ENCODE results near the gene CACNA1C.

CACNA1C gene

GRCh38 chr12:2328661-2329060 is 275.9 kb downstream of the CACNA1C start:
- DNase-seq, result no peak

GRCh38 chr12:2329661-2330210 is 276.9 kb downstream of the CACNA1C start:
- peak; percentile 33 to 89 for DNase-seq

- DNase-seq, result no peak
Measured at GRCh38 chr12:2332236-2332635, 279.4 kb downstream of the CACNA1C start.

DNA sequence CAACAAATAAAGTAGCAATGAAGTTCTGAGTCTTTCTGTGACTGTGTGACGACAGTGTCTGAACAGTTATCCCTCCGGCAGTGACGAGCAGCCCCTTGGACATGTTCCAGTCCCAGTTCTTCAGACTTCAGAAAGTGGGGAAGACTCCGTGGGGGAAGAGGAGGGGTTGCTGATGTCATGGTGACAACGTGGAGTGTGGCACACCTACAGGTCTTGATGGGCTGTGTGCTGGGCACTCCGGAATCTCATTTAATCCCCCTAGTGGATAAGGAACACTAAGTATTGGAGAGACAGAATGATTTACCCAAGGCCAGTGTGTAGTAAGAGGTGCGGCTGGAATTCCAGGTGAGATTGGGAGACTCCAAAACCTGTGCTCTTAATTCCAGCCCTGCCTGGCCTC is 280.2 kb downstream of the CACNA1C start:
- DNase-seq, result no peak

DNA sequence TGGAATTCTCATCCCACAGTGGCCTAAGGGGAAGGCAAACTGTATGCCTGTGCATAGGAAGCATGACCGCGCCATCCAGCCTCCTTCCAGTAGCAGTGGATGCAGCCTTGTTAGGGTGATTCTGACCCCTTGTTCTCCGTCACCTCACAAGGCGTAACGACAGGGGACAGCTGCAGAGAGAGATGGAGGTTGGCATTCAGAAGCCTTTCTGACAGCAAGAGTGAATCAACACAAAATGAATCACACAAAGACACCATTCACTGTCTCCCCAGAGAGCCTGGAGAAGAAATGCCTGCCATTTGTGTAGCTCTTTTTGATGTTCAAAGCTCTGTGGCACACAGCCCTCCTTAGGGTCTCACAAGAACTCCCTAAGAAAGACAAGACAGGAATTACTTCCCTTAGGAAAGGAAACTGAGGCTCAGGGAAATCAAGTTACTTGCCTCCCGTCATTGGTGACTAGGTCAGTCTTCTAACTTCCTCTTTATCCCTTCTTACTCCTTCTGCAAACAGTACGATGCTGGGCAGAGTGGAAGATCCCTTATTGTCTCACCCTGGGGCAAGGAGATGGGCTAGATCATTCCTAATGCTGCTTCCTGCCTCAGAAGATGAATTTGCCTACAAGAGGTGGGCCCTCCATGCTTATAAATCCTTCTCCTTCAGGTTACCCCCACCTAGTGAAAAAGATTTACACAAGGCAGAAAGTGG is 280.9 kb downstream of the CACNA1C start:
- no peak for DNase-seq

DNA sequence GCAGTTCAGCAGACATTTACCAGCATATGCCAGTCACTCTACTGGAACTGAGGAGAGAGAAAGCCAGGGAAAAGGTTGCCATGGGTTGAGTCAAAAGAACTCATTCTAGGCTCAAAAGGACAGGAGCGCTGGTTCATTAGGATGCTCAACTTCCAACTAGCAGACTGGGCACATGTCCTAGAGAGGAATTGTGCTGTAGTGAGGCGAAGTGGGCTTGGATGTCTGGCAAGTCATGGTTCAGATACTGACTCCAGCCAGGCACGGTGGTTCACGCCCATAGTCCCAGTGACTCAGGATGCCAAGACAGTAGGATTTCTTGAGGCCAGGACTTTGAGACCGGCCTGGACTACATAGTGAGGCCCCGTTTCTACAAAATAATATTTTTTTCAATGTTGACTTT is 281.5 kb downstream of the CACNA1C start:
- no peak for DNase-seq

GRCh38 chr12:2334689-2335088 is 281.9 kb downstream of the CACNA1C start:
- DNase-seq, result no peak

DNA sequence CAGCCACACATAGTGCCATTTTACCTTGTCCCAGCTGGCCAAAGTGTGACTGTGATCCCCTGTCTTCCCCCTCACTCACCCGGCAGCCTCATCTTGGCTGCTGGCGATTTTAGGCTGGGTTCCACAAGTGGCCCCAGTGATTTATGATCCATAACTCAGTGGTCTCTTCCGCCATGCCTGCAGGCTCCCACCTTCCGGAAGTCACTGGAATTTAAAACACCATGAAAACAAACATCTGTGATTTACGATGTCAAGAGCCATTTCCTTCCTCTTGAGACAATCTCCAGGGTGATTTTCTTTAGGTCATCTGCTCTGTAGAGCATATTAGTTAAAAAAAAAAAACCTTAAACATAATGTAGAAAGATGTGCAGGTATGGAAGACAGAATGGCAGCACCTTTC is 282.3 kb downstream of the CACNA1C start:
- no peak for DNase-seq

DNA sequence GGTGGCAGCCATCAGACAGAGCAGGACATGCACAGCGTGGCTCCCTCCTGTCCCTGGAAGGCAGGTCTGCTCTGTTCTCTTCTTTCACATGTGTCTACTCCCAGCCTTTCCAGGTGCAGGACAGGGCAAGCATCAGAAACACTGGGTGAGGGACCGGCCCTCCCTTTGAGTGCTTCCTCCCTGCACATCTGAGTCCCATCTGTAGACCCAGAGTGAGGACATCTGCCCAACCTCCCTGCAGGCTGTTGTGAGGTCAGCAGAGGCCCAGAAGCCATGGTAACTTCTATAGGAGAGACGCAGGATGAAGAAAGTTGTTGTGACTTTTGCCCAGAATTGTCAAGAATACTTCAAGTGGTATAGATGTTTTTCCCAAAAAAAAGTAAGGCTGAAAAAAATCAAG is 282.7 kb downstream of the CACNA1C start:
- DNase-seq, result no peak

DNA sequence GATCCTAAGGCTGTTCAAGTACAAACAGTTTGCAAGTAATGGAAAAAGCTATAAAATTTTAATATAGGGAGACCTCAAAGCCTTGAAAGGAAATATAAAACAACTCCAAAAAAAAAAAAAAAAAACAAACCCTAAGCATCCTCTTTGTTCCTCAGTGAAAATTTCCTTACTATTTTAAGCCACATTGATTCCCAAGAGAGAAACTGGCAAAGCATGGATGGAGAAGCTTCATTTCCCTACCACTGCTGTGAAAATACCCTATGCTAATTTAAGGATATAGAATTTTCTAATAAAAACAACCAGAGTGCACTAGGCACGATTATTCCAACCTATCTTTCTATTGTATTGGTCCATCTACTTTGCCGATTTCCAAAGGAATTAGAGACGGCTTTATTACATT is 283.1 kb downstream of the CACNA1C start:
- DNase-seq, result no peak

DNA sequence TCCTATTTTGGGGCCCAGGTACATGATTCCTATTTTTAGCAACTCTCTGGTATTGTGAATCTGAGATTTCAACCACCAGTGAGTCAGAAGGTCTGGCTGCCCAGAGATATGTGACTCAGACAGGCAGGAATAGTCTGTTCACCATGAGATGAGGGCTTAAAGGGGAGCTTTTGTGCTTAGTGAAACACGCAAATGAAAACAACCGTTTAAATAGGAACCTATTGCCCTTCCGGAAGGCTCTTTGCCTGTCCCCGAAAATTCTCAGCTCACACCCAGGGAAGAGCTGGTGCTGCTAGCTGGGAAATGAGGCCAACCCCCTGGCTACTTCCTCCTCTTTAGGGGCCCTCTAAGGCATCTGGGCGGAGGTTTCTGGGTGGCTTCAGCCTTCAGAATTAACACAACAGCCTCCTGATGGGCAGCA is 283.6 kb downstream of the CACNA1C start:
- DNase-seq, result no peak

- DNase-seq, result no peak
Measured at GRCh38 chr12:2337031-2338010, 284.5 kb downstream of the CACNA1C start.

DNA sequence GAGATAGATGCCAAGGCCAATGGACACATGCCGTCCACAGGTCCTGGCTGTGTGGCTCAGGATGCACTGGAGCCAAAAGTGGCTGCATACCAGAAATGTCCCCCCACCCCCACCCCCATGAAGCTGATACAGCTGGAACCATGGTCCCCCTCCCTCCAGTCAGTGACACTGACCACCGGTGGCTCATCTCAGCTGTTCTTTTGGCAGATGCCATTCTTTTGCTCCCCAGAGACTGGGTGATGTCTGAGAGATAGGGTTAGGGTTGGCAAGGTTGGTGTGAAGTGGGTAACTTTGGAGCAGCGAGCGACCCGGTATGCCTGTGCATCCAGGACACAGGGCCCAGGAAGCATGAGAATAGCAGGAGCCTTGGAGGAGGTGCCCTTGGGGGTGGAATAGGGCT is 285.6 kb downstream of the CACNA1C start:
- DNase-seq, result no peak

GRCh38 chr12:2338991-2339431 is 286.2 kb downstream of the CACNA1C start:
- DNase-seq, result no peak

DNA sequence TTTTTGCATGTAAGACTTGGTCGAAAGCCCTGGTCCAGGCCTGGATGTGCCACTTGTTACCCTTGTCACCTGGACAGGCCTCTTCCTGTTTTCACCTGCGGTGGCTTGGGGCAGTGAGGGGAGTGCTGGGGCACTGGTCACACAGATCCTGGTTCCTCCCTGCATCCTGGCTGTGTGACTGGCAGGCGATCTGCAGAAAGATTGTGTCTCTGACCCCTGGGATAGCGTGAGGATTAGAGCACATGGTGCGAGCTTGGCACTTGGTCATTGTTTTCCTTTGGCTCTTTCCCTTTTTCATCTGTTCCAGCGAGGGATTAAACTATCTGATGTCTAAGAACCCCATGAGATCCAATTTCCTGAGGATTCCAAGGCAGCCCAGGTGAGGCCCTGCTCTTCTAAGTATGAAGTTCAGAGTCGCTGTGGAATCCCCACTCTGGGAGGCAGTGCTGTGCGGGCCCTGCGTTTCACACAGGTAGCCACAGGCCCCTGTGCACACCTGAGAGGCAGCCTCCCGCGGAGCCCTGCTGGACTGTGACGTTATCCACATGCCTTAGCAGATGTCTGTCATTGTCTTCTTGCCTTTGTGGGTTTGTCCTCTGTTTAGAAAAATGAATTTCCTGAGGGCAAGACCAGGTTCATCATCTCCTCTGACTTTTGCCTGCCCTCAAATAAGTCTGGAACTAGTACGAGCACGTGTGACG is 288.4 kb downstream of the CACNA1C start:
- DNase-seq, result no peak

- no peak for DNase-seq
Measured at GRCh38 chr12:2341871-2342270, 289.1 kb downstream of the CACNA1C start.

DNA sequence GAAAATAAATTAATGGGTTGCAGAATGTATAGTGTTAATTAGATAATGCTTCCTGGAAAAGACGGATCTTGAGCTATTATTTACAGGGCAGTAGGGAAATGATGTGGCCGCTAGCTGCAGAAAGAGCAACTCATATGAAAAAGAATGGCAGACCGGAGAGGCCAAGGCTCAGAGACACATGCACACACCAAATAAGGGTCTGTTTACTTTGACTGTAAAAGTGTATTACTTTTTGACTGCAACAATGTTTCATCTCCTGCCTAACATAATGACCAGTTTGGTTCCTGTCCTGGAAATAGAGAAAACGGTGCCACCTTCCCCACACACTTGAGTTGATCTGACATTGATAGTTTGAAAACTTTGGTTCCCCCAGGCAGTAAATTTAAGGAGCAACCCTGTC is 290.9 kb downstream of the CACNA1C start:
- DNase-seq, result no peak

GRCh38 chr12:2344476-2344875 is 291.7 kb downstream of the CACNA1C start:
- no peak for DNase-seq

DNA sequence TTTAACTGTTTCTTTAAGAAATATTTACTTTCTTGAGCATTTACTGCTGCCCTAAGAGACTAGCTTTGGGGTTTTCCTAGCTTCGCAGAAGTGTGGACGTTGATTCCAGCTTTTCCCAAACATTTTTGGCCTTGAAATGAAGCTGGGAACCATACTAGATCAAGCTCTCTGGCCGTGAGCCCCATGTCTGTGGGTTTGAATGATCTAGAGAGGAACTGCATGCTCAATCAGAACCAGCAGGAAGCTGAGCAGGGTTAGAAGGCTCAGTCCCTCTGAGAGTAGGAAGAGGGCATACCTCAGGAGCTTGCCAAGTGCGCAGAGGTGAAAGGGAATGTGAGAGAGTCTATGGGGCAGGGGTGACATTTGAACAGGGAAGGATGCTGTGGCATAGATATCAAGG is 292.1 kb downstream of the CACNA1C start:
- DNase-seq, result no peak

GRCh38 chr12:2345902-2346301 is 293.1 kb downstream of the CACNA1C start:
- DNase-seq, result no peak

DNA sequence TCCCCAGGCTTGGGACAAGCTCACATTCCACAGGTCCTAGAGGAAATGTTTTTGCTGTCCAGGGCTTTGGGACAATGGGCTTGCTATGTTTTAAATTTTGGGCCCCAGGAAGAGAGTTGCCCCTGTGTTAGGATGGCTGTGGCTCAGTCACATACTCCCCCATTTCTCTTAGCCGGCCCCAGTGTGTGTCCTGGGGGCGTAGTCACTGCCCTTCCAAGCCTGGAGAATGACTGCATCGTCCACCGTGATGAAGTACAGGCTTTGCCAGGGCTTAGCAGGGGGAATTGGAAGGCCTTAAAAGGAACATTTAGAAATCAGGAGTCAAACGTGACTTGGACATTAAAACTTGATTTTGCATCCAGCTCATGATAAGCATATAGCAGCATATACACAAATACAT is 293.6 kb downstream of the CACNA1C start:
- DNase-seq, result no peak

GRCh38 chr12:2347137-2347843 is 294.5 kb downstream of the CACNA1C start:
- DNase-seq, result no peak

Measured in NCI-H524 (cell line).